ENCODE measurements around the gene RITA1.
A peak's percentile ranks its signal among the peaks of the same experiment; 100 is the strongest.
"Not testable (repeated sequence)": the region's sequence is repeated elsewhere in the genome, so short reads cannot be mapped to it uniquely, and the experiment has no call there.

The RITA1 gene

DNA sequence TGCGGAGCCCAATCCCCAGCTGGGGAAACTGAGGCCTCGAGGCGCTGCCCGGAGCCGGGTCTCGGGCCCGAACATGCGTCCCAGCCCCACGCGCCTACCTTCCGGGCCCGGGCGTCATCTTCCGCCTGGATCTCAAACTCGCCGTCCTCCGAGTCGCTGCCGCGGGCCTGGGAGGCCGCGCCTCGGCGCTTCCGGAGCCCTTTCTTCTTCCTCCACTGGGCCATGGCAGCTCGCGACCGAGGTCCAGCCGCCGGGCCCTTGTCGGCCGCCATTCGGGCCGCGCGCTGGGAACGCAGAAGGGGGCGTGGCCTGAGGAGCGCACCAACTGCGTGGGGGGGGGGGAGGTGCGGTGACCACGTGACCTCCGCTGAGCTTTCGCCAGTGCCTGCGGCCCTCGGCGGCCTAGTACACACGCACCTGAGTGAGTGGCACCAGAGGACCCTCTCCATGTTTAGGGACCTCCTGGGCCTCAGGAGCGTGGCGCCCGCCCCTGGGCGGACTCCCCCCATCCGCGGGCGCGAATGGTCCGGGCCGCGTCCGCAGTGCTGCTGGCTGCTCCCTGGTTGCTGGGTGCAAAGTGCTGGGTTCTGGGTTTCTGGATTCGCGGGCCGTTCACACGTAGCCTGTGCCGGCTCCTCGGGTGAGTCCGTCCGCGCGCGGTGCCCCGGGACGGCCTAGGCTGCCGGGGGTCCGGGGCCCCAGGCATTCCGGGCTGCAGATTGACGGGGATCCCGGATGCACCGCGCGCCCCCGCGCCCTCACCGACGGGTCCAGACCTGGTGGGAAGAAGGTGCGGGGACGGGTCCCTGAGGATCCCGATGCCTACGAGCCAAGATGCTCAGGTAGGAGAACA is at the start of gene RITA1, which contains the start of gene DDX54:
TSS of gene RITA1 (plus strand) at position 542 of the 853 bp plus-strand sequence. CDS start 1,026 bp downstream, outside the sequence.
TSS of gene DDX54 (minus strand) at position 299 of the 853 bp plus-strand sequence. CDS start at position 272, 27 bp downstream.
- DNase-seq, result peak; percentile 78

DNA sequence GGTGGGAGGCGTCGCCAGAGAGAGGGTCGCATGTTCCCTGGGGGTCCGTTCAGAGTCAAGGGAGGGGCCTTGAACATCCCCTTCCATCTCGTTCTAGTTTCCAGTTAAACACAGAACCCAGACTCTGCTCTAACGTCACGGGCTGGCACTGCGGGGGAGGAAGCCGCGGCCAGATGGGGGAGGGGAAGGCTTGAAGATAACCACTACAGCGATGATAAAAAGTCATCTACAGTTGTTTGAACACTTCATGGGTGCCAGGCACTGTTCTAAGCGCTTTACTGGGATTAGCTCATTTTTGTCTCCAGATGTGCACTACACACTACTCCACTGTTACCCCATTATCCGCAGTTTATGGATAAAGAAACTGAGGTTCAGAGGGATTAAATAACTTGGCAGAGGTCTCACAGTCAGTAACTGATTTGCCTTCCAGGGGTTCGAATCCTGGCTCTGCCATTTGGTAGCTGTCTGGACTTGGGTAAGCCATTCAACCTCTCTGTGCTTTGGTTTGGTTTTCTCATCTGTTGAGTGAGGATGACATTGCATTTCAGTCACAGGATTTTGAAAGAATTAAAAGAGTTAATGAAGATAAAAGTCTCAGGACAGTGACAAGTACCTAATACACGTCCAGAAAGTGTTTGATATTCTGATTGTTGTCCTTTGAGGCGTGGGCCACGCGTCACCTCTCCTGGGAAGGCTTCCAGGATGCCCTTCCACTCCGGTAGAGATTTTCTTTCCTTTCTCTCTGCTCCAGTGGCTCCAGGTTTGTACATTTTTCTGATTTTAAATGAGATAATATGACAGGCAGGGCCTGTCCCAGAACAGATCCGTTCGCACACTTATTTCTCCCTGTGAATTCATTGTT is 49.2 kb upstream of the RITA1 start:
- DNase-seq, result peak; percentile 52

DNA sequence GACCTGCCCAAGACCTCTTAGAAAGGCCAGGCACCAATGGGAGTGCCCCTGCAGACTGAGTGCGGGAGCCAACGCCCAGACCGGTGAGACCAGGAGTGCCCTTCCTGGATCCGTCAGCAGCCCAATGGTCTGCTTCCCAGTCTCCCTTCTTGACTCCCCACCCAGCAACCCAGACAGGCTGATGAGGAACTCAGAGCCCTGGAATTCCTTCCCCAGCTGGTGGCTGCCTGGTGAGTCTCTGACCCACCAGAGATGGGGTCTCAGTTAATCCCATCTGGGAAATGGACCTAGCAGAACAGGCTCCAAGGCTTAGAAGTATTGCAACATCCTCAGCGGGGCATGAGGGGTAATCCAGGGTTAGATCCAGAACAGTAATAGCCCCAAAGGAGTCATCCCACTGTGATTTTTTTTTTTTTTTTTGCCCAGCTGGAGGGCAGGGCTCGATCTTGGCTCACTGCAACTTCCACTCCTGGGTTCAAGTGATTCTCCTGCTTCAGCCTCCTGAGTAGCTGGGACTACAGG is 48.5 kb upstream of the RITA1 start:
- no peak for DNase-seq

DNA sequence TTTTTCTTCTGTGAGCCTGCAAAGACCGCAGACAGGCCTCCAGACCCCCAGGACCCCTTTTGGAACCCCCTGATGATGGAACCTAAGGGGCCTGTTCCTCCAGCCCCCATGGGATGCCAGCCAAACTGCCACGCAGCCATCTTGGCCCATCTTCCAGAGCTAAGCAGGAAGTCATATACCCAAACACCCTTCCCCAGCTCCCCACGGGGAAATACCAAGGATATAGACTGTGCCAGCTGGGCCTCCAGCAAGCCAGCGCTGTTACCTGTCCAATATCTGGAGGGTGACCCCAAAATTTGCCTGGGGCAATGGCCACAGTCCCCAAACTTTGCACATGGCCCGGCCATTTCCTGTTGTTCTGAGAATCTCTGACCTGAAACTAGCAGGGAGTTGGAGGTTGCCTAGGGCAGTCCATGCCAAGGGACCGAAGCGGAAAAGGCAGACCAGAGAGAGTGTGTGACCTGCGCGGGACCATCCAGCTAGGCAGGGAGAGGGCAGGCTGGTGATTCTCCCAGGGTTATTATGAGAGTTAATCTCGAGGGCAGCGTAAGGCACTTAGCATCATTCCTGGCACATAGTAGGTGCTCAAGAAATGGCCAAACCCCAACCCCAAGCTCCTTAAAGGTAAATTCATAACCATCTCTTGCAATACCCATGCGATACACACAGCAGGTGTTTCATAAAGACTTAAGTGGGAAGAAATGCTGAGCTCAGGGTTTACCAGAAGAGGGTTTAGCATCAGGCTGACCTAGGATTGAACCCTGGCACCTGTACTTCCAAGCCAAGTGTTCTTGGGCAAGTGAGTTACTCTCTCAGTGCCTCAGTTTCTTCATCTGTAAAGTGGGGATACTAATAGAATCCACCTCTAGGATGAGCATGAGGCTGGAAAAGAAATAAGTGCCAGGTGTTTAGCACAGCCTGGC is 47.4 kb upstream of the RITA1 start:
- no peak for DNase-seq

DNA sequence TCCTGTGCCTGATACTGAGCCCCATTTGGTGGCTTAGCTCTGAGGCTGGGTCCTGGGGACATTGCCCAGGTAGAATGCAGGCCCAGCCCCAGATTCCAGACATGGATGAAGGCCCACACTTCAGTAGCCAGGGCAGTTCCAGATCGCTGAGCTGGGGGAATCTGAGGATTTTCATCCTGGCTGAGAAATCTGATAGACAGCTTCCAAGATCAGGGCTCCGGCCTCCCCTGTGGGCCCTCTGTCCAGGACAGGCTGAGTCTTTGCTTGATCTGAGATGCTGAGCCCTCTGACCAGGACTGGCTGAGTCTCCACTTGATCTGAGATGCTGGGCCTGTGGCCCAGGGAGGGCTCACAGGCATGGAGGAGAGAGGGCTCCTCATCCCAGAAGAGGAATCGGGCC is 46.7 kb upstream of the RITA1 start:
- no peak for DNase-seq

GRCh38 chr12:113140706-113141105 is 44.8 kb upstream of the RITA1 start:
- DNase-seq, result no peak

DNA sequence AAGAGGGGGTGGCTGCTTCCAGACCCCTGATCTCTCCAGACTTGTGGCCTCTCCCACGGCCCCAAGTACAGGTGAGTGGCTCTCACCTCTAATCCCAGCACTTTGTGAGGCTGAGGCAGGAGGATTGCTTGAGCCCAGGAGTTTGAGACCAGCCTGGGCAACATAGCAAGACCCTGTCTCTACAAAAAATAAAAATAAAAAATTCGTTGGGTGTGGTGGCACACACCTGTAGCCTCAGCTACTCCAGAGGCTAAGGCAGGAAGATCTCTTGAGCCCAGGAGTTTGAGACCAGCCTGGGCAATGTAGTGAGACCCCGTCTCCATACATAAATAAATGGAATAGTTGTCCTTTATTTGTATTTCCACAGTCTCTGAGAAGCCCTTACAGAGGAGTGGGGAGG is 43.8 kb upstream of the RITA1 start:
- not testable (repeated sequence) for DNase-seq

DNA sequence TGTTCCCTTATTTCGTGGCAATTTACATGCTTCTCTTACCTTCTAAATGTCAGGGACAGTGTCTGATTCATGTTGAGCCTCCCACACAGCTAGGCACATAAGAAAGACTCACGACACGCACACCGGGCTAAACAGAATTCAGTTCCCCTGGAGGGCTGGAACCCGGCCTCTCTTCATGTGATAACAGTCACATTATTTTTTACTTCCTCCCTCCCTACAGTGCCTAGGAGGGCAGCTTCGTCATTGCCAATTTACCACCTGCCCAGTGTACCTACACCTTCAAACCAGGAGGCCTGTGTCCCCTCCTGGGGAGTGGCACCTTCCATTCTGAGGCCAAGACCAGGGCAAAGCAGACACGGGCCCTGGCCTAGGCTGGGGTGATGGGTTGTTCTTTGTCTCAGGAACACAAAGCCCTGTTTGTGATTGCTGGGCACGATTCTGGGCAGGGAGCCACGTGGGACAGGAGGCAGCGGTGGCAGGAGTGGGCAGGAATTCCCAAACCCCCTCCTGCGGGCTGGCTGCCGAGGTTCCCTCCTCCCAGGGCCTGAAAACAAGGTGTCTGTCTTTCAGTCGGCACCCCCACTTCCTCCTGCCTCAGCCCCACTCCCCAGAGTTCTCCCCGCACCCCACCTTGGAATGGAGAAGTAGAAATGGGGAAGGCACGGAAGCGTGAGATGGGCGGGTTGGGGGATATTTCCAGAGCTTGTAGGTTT is 43.2 kb upstream of the RITA1 start:
- DNase-seq, result peak; percentile 14

- DNase-seq, result no peak
Measured at GRCh38 chr12:113142886-113143332, 42.6 kb upstream of the RITA1 start.

- DNase-seq, result no peak
Measured at GRCh38 chr12:113143959-113144358, 41.6 kb upstream of the RITA1 start.

DNA sequence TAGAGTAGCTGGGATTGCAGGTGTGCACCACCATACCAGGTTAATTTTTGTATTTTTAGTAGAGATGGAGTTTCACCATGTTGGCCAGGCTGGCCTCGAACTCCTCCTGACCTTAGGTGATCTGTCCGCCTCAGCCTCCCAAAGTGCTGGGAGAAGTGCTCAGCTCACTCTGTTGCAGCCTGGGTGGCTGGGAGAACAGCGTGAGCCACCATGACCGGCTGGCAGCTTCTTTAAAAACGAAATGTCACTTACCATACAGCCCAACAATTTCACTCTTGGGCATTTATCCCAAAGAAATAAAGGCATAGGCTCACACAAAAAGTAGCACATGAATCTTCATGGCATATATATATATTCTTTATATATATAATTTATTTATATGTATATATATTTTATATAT is 40.7 kb upstream of the RITA1 start:
- no peak for DNase-seq

DNA sequence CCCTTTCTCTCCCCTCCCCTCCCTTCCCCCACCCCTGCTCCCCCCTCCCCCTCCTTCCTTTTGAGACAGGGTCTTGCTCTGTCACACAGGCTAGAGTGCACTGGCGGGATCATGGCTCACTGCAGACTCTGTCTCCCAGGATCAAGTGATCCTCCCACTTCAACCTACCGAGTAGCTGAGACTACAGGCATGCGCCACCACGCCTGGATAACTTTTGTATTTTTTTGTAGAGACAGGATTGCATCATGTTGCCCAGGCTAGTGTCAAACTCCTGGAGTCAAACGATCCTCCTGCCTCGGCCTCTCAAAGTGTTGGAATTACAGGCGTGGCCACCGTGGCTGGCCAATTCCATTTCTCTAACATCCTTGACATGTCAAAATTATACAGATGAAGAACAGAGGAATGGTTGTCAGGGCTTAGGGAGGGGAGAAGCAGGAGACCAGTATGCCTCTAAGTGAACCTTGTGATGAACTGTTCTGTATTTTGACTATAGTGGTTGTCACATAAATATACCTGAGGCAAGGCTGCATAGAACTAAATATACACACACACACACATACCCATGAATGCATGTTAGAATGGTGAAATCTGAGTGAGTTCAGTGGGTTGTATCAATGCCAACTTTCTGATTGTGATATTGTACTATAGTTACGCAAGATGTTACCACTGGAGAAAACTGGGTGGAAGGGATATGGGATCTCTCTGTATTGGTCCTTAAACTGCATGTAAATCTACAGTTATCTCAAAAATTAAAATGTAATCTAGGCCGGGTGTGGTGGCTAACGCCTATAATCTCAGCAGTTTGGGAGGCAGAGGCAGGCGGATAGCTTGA is 39.6 kb upstream of the RITA1 start:
- no peak for DNase-seq

DNA sequence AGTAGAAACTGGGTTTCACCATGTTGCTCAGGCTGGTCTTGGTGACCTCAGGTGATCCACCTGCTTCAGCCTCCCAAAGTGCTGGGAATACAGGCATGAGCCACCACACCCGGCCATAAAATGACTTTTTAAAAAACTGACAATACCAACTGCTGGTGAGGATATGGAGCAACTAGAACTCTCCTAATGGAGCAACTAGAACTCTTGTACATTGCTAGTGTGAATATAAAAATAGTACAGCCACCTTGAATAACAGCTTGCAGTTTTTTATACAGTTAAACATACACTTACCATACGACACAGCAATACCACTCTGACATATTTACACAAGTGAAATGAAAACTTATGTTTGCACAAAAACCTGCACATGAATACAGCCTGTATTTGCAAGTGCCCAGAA is 38.5 kb upstream of the RITA1 start:
- no peak for DNase-seq

DNA sequence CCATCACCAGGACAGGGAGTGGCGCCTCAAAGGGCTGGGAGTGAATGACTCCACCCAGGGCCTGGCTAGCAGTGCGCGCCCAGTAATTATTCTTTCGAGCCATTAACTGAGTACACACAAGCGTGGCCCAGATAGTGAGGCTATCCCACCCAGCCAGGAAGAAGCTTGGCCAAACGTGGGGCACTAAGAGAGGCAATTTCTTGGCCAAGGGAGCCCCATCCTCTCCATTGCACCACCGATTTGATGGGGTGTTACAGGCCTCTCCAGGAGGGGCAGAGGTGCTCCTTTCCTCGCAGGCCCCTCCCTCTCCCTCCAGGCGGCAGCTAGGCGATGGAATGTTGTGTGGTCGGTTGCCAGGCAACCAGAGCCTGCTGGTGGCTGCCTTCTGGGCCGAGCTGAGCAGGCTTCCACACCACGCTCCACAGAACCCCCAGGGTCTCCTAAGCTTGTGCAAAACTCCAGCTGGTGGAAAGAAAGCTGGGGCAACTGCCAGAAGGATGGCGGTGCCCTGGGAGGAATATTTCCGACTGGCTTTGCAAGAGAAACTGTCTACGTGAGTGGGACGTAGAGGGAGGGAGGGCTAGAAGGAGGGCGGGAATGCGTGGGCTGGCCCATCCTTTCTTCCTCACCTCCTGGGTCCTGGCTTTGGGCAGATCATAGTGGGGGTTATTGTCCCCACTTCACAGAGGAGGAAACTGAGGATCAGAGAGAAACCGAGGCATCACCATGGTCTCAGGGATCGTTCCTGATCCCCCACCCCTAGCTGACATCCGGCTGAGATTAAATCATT is 36.0 kb upstream of the RITA1 start, which contains the start of gene CFAP73:
TSS of gene CFAP73 (plus strand) at position 364 of the 790 bp plus-strand sequence. CDS start at position 498, 134 bp downstream.
- peak; percentile 88 for DNase-seq

DNA sequence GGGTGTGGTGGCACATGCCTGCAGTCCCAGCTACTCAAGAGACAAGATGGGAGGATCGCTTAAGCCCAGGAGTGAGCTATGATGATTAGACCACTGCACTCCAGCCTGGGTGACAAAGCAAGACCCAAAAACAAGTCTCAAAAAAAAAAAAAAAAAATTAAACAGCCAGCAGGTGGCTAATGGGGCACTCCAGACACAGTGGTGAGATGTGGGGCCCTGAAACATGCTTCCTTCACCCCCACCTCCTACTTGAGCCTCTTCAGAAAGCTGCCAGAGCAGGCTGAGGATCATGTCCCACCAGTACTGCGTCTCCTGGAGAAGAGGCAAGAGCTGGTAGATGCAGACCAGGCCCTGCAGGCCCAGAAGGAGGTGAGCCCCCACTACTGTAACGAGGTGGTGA is 33.9 kb upstream of the RITA1 start:
- no peak for DNase-seq

DNA sequence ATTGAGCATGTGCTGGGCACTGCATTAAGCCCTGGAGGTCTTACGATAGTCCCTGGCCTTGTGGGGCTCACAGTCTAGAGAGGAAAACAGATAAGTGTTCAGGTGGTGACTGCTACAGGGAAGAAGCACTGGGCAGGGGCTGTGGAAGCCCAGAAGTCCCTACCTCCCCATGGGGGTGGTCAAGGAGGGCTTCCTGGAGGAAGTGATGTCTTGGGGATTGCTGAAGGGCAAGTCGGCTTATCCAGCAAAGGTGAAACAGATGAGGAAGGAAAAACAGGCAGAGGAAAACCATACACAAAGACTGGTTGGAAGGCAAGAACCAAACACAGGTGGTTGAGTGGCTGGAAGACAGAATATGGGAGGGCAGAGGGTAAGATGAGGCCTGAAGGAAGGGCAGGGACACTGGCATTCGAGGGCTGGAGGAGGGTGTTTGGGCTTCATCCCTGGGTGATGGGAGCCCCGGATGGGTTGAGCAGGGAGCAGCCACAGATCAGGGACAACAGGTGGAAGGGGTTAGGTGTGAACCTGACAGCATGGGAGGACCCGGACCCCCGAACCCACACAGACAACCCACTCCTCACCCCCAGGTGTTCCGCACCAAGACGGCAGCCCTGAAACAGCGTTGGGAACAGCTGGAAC is 33.2 kb upstream of the RITA1 start:
- DNase-seq, result no peak

GRCh38 chr12:113152835-113153814 is 32.4 kb upstream of the RITA1 start:
- DNase-seq, result peak; percentile 79
